GM23248 (cell line): Measurements from ENCODE around the gene ATP1A3. TPM values are rescaled to one million over a fixed set of nuclear protein-coding genes. Genes with fewer than 3 reads are reported as not detected.
A peak's percentile ranks its signal among the peaks of the same experiment; 100 is the strongest.
"Not testable (repeated sequence)": the region's sequence is repeated elsewhere in the genome, so short reads cannot be mapped to it uniquely, and the experiment has no call there.

Experiments
- DNase-seq: peaks from one replicate; pipeline ENCODE4 v3.0.0-alpha.2; 2015
- H2AFZ ChIP-seq: fragments of 200-600 bp; sonication (generic); 2 replicates; pipeline ENCODE4 v1.6.1; 2016; ENCODE audit warnings: antibody characterized with exemption
- H3F3A ChIP-seq: fragments of 200-600 bp; sonication (generic); 2 replicates; pipeline ENCODE4 v1.6.1; 2016; ENCODE audit warnings: mild to moderate bottlenecking, antibody characterized with exemption, mixed run types; ENCODE audit not compliant: insufficient read depth
- H3K27ac ChIP-seq: fragments of 200-600 bp; sonication (generic); 2 replicates; pipeline ENCODE4 v1.5.1; 2016; ENCODE audit warnings: mild to moderate bottlenecking
- H3K27me3 ChIP-seq: fragments of 200-600 bp; sonication (generic); replicated peaks from 2 replicates; pipeline ENCODE4 v1.6.1; 2016; ENCODE audit warnings: mild to moderate bottlenecking; ENCODE audit not compliant: insufficient read depth
- H3K36me3 ChIP-seq: fragments of 200-600 bp; sonication (generic); 2 replicates; pipeline ENCODE4 v1.6.1; 2016; ENCODE audit warnings: low read depth, mild to moderate bottlenecking
- H3K4me1 ChIP-seq: fragments of 200-600 bp; sonication (generic); 2 replicates; pipeline ENCODE4 v1.6.1; 2016; ENCODE audit warnings: mild to moderate bottlenecking; ENCODE audit not compliant: insufficient read depth
- H3K4me2 ChIP-seq: fragments of 200-600 bp; sonication (generic); one replicate; pipeline ENCODE4 v1.6.1; 2016; ENCODE audit warnings: mild to moderate bottlenecking; ENCODE audit not compliant: unreplicated experiment
- H3K4me3 ChIP-seq: fragments of 200-600 bp; sonication (generic); 2 replicates; pipeline ENCODE4 v1.5.1; 2016; ENCODE audit warnings: mild to moderate bottlenecking
- H3K79me2 ChIP-seq: fragments of 200-600 bp; sonication (generic); 2 replicates; pipeline ENCODE4 v1.6.1; 2016; ENCODE audit warnings: mild to moderate bottlenecking; ENCODE audit not compliant: insufficient read depth
- H3K9ac ChIP-seq: fragments of 200-600 bp; sonication (generic); 2 replicates; pipeline ENCODE4 v1.6.1; 2016; ENCODE audit warnings: mild to moderate bottlenecking
- H3K9me2 ChIP-seq: fragments of 200-600 bp; sonication (generic); 2 replicates; pipeline ENCODE4 v1.6.1; 2016; ENCODE audit warnings: mixed run types, mild to moderate bottlenecking, moderate library complexity; ENCODE audit not compliant: insufficient read depth
- H3K9me3 ChIP-seq: fragments of 200-600 bp; sonication (generic); one replicate; pipeline ENCODE4 v1.6.1; 2017; ENCODE audit warnings: low read depth
- H4K20me1 ChIP-seq: fragments of 200-600 bp; sonication (generic); 2 replicates; pipeline ENCODE4 v1.6.0; 2016; ENCODE audit not compliant: insufficient read depth
- EZH2 ChIP-seq: fragments of 200-600 bp; sonication (generic); IDR thresholded peaks from 2 replicates; pipeline ENCODE4 v1.6.1; 2018; ENCODE audit warnings: antibody characterized with exemption, mild to moderate bottlenecking; ENCODE audit not compliant: insufficient read depth, poor library complexity, severe bottlenecking
- EZH2phosphoT487 ChIP-seq: fragments of 200-600 bp; sonication (generic); IDR thresholded peaks from 2 replicates; pipeline ENCODE4 v1.6.1; 2018; ENCODE audit warnings: antibody characterized with exemption, moderate library complexity, mild to moderate bottlenecking, low read depth; ENCODE audit not compliant: insufficient read depth
- WGBS, 2 experiments: methylation state at CpG; one replicate each; pipeline ENCODE4 v1.1.6; 2015 to 2017; ENCODE audit warnings: low lambda C conversion rate in 2 of 2, low coverage in 1 of 2; ENCODE audit errors: missing lambda C conversion rate in 2 of 2; 5-methylcytosine and 5-hydroxymethylcytosine counted together
- in situ Hi-C: fragments of 300-500 bp; cut with MboI; formaldehyde crosslinking; loops from 2 replicates; pipeline ENCODE4 v1.15.0; 2020
- polyA plus RNA-seq: library from polyadenylated mRNA; unstranded; fragments of >200 nt; fragmentation: Nextera tagmentation; extraction: Ambion mirVana; gene quantifications from 2 replicates; pipeline ENCODE4 v1.2.1, GENCODE V29; 2016
- total RNA-seq: library from RNA; depleted of rRNA; stranded (reverse); fragments of >200 nt; shearing (Covaris generic); gene quantifications from 2 replicates; pipeline ENCODE4 v1.2.3, GENCODE V29; 2014

ATP1A3 gene
- total and polyA plus RNA-seq, 2 experiments from 2014 or later: 0.11 to 0.36 TPM

DNA sequence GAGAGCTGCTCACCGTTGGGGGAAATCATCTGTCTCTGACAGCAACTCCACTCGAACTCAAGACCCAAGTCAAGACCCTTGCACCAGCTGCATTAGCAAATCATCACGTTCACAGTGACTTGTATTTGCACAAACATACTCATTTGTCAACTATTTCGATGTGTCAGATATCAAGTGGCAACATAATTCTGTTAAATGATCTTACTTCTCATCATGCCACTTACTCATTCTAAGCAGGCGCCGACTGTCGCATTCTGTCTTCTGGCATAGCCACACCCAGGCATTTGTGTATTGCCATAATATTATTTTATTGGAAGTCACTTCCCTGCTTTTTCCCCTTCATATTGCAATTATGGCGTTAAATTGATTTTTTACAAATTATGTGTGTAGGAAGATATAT lies 23.0 kb upstream of the ATP1A3 start:
- peaks cover 16% of the 10 kb centered on the region for H3K4me1 ChIP-seq
- 73 to 77% methylated on average over 8 of the region's 8 CpGs for WGBS, 2 experiments
- H3K79me2 ChIP-seq: no peaks in the 10 kb centered on the region
- no peak overlapping the region for H3K4me2 ChIP-seq
- no peak overlapping the region for H2AFZ ChIP-seq
- peak; percentile 26 for DNase-seq
- no peaks in the 10 kb centered on the region for H3K9me3 ChIP-seq
- no peak overlapping the region for H3K4me3 ChIP-seq
- in situ Hi-C loops: no loop called here
- H4K20me1 ChIP-seq: no peaks in the 10 kb centered on the region
- no peak for TF ChIP-seq EZH2phosphoT487
- no peak for TF ChIP-seq EZH2
- H3K9ac ChIP-seq: no peak overlapping the region
- no peak overlapping the region for H3K27ac ChIP-seq
- no peaks in the 10 kb centered on the region for H3K27me3 ChIP-seq
- no peaks in the 10 kb centered on the region for H3K36me3 ChIP-seq
- no peaks in the 10 kb centered on the region for H3K9me2 ChIP-seq
- 0 out of 2 replicates have a peak, but pooled peaks cover 5% of the 10 kb centered on the region for H3F3A ChIP-seq

GRCh38 chr19:42012747-42013146 lies 18.7 kb upstream of the ATP1A3 start:
- in situ Hi-C loops, H3K27ac ChIP-seq, H3K27me3 ChIP-seq, H3K4me2 ChIP-seq, H3K9me2 ChIP-seq, H3K9me3 ChIP-seq, H3F3A ChIP-seq, H3K79me2 ChIP-seq, H3K9ac ChIP-seq, H2AFZ ChIP-seq, H3K4me3 ChIP-seq, H3K36me3 ChIP-seq, DNase-seq, H4K20me1 ChIP-seq: not testable (repeated sequence)
- H3K4me1 ChIP-seq: peaks cover 16% of the 10 kb centered on the region
- WGBS, 2 experiments: 96 to 98% methylated on average over 3 of the region's 3 CpGs

DNA sequence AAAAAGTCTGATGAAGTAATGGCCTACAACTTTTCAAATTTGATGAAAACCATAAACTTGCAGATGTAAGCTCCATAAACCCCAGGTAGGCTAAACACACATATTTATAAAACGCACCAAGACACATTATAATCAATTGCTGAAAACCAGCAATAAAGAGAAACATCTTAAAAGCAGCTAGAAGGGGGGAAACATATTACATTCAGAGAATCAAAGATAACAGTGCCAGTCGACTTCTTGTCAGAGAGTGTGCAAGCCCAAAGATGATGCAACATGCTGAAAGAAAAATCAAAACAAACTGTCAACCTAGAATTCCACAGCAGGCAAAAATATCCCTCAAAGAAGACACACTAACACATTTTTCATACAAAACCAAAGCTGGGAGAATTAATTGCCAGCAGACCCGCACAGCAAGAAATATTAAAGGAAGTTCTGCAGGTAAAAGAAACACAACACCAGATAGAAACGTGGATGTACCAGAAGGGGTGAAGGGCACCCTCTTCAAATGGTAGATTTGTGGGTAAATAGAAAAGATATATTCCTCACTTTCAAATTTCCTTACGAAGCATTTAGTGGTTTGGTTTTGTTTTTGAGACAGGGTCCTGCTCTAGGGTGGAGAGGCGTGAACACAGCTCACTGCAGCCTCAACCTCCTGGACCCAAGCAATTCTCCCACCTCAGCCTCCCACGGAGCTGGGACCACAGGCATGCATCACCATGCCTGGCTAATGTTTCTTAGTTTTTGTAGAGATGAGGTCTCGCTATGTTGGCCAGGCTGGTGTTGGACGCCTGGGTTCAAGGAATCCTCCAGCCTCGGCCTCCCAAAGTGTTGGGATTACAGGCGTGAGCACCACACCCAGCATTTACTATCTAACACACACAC lies 16.5 kb upstream of the ATP1A3 start:
- Histone ChIP-seq H4K20me1 (no peaks in the 10 kb centered on the region), H3K4me1 (peaks cover 13% of the 10 kb centered on the region), H3K9me2 (no peaks in the 10 kb centered on the region), H3K4me3 (no peak overlapping the region), H3F3A (peaks cover 4% of the 10 kb centered on the region; the same call in 1 of the 2 replicates), H3K36me3 (no peaks in the 10 kb centered on the region), H3K27ac (peak overlapping the region; percentile 40), H3K9me3 (no peaks in the 10 kb centered on the region), H3K79me2 (no peaks in the 10 kb centered on the region), H3K4me2 (peak overlapping the region; percentile 25), H3K27me3 (no peaks in the 10 kb centered on the region), H3K9ac (peak overlapping the region; percentile 22; the same call in 1 of the 2 replicates), H2AFZ (peak overlapping the region; percentile 63)
- no peak for TF ChIP-seq EZH2
- TF ChIP-seq EZH2phosphoT487: no peak
- WGBS, 2 experiments: 58 to 61% methylated on average over 11 of the region's 11 CpGs
- peak; percentile 58 for DNase-seq
- in situ Hi-C loops: no loop called here

DNA sequence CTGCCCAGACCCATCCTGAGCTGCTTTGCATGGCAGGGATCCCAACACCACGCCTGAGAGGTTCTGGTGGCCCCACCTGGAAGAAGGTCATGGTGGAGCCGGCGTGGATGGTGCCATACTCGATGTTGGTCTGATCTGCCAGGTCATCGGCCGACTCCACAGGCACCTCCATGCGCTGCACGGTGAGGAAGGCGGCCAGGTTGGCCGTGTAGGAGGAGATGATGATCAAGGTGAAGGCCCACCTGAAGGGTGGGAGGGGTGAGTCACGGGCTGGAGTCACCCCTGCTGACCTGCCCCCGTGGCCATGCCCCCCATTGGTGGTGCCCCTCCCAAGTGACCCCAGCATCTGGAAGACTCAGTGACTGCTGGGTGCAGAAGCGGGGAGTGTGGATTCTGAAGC lies 12.5 kb upstream of the ATP1A3 start:
- H2AFZ ChIP-seq: no peak overlapping the region
- H3K4me2 ChIP-seq: no peak overlapping the region
- no peaks in the 10 kb centered on the region for H3K9me2 ChIP-seq
- no peak overlapping the region for H3K27ac ChIP-seq
- peaks cover 15% of the 10 kb centered on the region for H3K27me3 ChIP-seq
- H3K4me1 ChIP-seq: peaks cover 13% of the 10 kb centered on the region
- H3K9ac ChIP-seq: no peak overlapping the region
- no peaks in the 10 kb centered on the region for H3K79me2 ChIP-seq
- H3F3A ChIP-seq: peaks cover 4% of the 10 kb centered on the region; the same call in 1 of the 2 replicates
- no peak for TF ChIP-seq EZH2
- TF ChIP-seq EZH2phosphoT487: no peak
- H3K36me3 ChIP-seq: no peaks in the 10 kb centered on the region
- H3K9me3 ChIP-seq: no peaks in the 10 kb centered on the region
- in situ Hi-C loops: no loop called here
- H3K4me3 ChIP-seq: no peak overlapping the region
- WGBS, 2 experiments: 71 to 74% methylated on average over 13 of the region's 13 CpGs
- H4K20me1 ChIP-seq: no peaks in the 10 kb centered on the region
- DNase-seq: no peak
